Right cardiac atrium (tissue), 5 donors: ENCODE results near the gene SNAPC4. TPM values are rescaled to one million over a fixed set of nuclear protein-coding genes. Genes with fewer than 3 reads are reported as not detected.

Experiments used
- polyA plus RNA-seq: library from polyadenylated mRNA; stranded (reverse); fragments of 200-250 nt; gene quantifications from one replicate; pipeline ENCODE4 v1.2.3, GENCODE V29; 2013
- total RNA-seq, 4 donors: library from RNA; stranded (reverse); fragmentation: NEBNext Ultra II Directional; extraction: Animal tissue kit (Norgen Biotek cat#: 25700); gene quantifications; one replicate each; pipeline ENCODE4 v1.2.1, GENCODE V29; 2021
- donor health status: healthy with polysubstance abuse.
- donor health status: DM: no; HTN: yes; CAD: no.
- donor health status: DM: no; HTN: no; CAD: no.
- donor health status: DM: no; HTN: yes; CAD: no; lungs with severe emphysema.
- donor health status: DM: yes; HTN: yes; CAD: no.

SNAPC4 gene
- total and polyA plus RNA-seq, 5 donors = 3.2 to 4.4 (median 3.8) TPM

Other genes with a start within 250 kb of the SNAPC4 start
- gene LHX3, start 195.0 kb downstream of the SNAPC4 start, total RNA-seq = not detected
- gene LHX3, start 195.0 kb downstream of the SNAPC4 start, polyA plus RNA-seq = not detected
- gene QSOX2, start 154.4 kb downstream of the SNAPC4 start, total RNA-seq = 1 to 10 TPM; 5.3 to 9.0 (median 7.5) TPM
- gene QSOX2, start 154.4 kb downstream of the SNAPC4 start, polyA plus RNA-seq = 4.5 TPM
- gene CCDC187, start 96.1 kb downstream of the SNAPC4 start, total RNA-seq = not detected
- gene CCDC187, start 96.1 kb downstream of the SNAPC4 start, polyA plus RNA-seq = not detected
- gene GPSM1, start 72.6 kb downstream of the SNAPC4 start, total RNA-seq = 10 to 100 TPM; 46.3 to 90.6 (median 71.6) TPM
- gene GPSM1, start 72.6 kb downstream of the SNAPC4 start, polyA plus RNA-seq = 73.3 TPM
- gene DNLZ, start 36.4 kb downstream of the SNAPC4 start, total RNA-seq = 10 to 100 TPM; 15.2 to 24.9 (median 22.2) TPM
- gene DNLZ, start 36.4 kb downstream of the SNAPC4 start, polyA plus RNA-seq = 17.1 TPM
- gene CARD9, start 26.5 kb downstream of the SNAPC4 start, total RNA-seq = 1 to 10 TPM in 2 of 4 donors, under 1 TPM in 2; 0.76 to 2.1 (median 1.0) TPM
- 0.68 TPM for gene CARD9, start 26.5 kb downstream of the SNAPC4 start, polyA plus RNA-seq
- gene ENTR1, start 10.4 kb upstream of the SNAPC4 start, total RNA-seq = 10 to 100 TPM; 18.2 to 22.9 (median 20.1) TPM
- 13.6 TPM for gene ENTR1, start 10.4 kb upstream of the SNAPC4 start, polyA plus RNA-seq
- gene PMPCA, start 10.5 kb upstream of the SNAPC4 start, total RNA-seq = 10 to 100 TPM; 50.8 to 58.5 (median 56.8) TPM
- gene PMPCA, start 10.5 kb upstream of the SNAPC4 start, polyA plus RNA-seq = 63.4 TPM
- 10 to 100 TPM in 1 of 4 donors, 1 to 10 TPM in 3; 8.8 to 12.3 (median 9.2) TPM for gene INPP5E, start 39.7 kb upstream of the SNAPC4 start, total RNA-seq
- gene INPP5E, start 39.7 kb upstream of the SNAPC4 start, polyA plus RNA-seq = 7.7 TPM
- gene SEC16A, start 82.9 kb upstream of the SNAPC4 start, total RNA-seq = 10 to 100 TPM; 24.2 to 35.3 (median 28.6) TPM
- 23.1 TPM for gene SEC16A, start 82.9 kb upstream of the SNAPC4 start, polyA plus RNA-seq
- gene NOTCH1, start 145.9 kb upstream of the SNAPC4 start, total RNA-seq = 10 to 100 TPM; 20.4 to 31.9 (median 29.4) TPM
- gene NOTCH1, start 145.9 kb upstream of the SNAPC4 start, polyA plus RNA-seq = 10.8 TPM